Prostate gland (tissue), 2 donors: ENCODE data around the gene TLCD5. TPM values are rescaled to one million over a fixed set of nuclear protein-coding genes. Genes with fewer than 3 reads are reported as not detected.

Source experiments
- DNase-seq: peaks from one replicate; pipeline ENCODE4 v3.0.0-alpha.2; 2019; ENCODE audit warnings: low spot score
- H3K27ac ChIP-seq, 2 donors: fragments of 200-600 bp; sonication (generic); 2 replicates each; pipeline ENCODE4 v1.5.1; 2017 to 2019
- H3K27me3 ChIP-seq: fragments of 200-600 bp; sonication (generic); replicated peaks from 2 replicates; pipeline ENCODE4 v1.5.1; 2019; ENCODE audit not compliant: insufficient read depth
- H3K36me3 ChIP-seq, 2 donors: fragments of 200-600 bp; sonication (generic); 1 replicate in 1 of 2; 2 replicates in 1 of 2; pipeline versions ENCODE4 v1.5.1 to v1.8.1; 2017 to 2019
- H3K4me1 ChIP-seq: fragments of 200-600 bp; sonication (generic); replicated peaks from 2 replicates; pipeline ENCODE4 v1.5.1; 2019
- H3K4me3 ChIP-seq, 2 donors: fragments of 200-600 bp; sonication (generic); 2 replicates each; pipeline ENCODE4 v1.5.1; 2017 to 2019
- H3K9me3 ChIP-seq: fragments of 200-600 bp; sonication (generic); 2 replicates; pipeline ENCODE4 v1.5.1; 2017
- CTCF ChIP-seq, 4 experiments: fragments of 200-600 bp in 2 of 4; fragments of 450-650 bp in 2 of 4; sonication (generic) in 2 of 4; IDR thresholded peaks; 1 replicate in 3 of 4; 2 replicates in 1 of 4; pipeline ENCODE4 v1.5.1; 2016 to 2019; ENCODE audit warnings: antibody characterized with exemption in 4 of 4, mild to moderate bottlenecking in 2 of 4, moderate library complexity in 2 of 4
- POLR2A ChIP-seq: fragments of 450-650 bp; IDR thresholded peaks from one replicate; pipeline ENCODE4 v1.6.1; 2016; ENCODE audit warnings: antibody characterized with exemption, mild to moderate bottlenecking
- POLR2AphosphoS5 ChIP-seq: sonication (generic); formaldehyde crosslinking; IDR thresholded peaks from one replicate; pipeline ENCODE4 v1.6.1; 2017; ENCODE audit warnings: antibody characterized with exemption
- WGBS: methylation state at CpG from one replicate; pipeline ENCODE4 v1.1.5; 2018; 5-methylcytosine and 5-hydroxymethylcytosine counted together
- intact Hi-C: fragments of 100-400 bp; cut with DNase I; formaldehyde crosslinking; loops from one replicate; pipeline ENCODE4 v1.14.2; 2022
- total RNA-seq, 2 donors: library from RNA; depleted of rRNA; stranded (reverse); fragments of >200 nt; gene quantifications; one replicate each; pipeline ENCODE4 v1.1.0, GENCODE V29; 2016

TLCD5 gene
- total RNA-seq, 2 donors from 2014 or later = 7.8 to 10.6 TPM

DNA sequence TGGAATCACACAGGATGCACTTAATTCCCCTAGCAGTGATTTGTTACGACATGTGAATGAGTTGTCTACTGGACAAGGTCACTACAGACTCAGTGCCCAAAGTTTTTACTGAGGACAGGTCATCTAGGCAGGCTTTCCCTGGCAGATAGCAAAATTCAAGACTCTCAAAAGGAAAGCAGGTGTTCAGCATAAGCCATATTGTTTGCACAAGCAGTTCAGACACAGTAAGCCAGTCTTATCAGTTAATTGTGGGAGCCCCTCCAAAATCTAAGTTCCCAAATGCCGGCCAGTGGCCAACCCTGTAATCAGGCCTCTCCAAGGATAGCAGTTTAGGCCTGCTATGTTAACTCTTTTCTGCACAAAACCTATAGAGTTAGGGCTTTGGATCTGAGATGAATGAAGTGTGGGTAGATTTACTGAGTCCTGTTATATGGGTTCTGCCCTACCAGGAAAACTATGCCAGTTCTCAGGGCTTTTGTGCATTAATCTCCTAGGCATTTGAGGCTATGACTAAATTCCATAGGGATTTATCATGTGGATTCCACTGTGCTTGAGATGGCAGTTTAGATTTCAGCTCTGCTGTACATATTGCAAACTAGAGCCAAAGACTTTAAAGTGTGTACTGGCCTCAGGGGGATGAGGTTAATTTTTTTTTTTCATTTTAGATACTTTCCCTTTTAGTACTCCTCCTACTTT is 6.3 kb downstream of the TLCD5 start:
- DNase-seq = no peak
- H3K9me3 ChIP-seq = no peaks in the 10 kb centered on the region
- no peak overlapping the region for H3K27ac ChIP-seq
- 45% methylated on average over 2 of the region's 2 CpGs for WGBS
- intact Hi-C loops = loop anchor here (10.0 kb wide), 3 partner anchors 73 to 353 kb away; no protein-coding TSS in a partner anchor
- H3K4me1 ChIP-seq = no peaks in the 10 kb centered on the region
- H3K4me3 ChIP-seq = no peak overlapping the region
- H3K27me3 ChIP-seq = no peaks in the 10 kb centered on the region
- H3K36me3 ChIP-seq = no peaks in the 10 kb centered on the region
- no peak for TF ChIP-seq CTCF (IDR thresholded peaks at IDR 0.05)
- TF ChIP-seq POLR2AphosphoS5 = no peak
- no peak for TF ChIP-seq POLR2A

- 81% methylated on average over 5 of the region's 5 CpGs for WGBS
- Histone ChIP-seq H3K9me3 (no peaks in the 10 kb centered on the region), H3K27me3 (no peaks in the 10 kb centered on the region), H3K36me3 (no peaks in the 10 kb centered on the region), H3K27ac (peak overlapping the region; percentile 12 to 20), H3K4me3 (no peak overlapping the region), H3K4me1 (no peaks in the 10 kb centered on the region)
- DNase-seq = no peak
- TF ChIP-seq POLR2AphosphoS5 = no peak
- no peak for TF ChIP-seq CTCF (IDR thresholded peaks at IDR 0.05)
- TF ChIP-seq POLR2A = no peak
- intact Hi-C loops = loop anchor here (10.0 kb wide), 3 partner anchors 72 to 352 kb away; no protein-coding TSS in a partner anchor
These were observed 8.0 kb downstream of the TLCD5 start for GRCh38 chr11:120332822-120333716.

DNA sequence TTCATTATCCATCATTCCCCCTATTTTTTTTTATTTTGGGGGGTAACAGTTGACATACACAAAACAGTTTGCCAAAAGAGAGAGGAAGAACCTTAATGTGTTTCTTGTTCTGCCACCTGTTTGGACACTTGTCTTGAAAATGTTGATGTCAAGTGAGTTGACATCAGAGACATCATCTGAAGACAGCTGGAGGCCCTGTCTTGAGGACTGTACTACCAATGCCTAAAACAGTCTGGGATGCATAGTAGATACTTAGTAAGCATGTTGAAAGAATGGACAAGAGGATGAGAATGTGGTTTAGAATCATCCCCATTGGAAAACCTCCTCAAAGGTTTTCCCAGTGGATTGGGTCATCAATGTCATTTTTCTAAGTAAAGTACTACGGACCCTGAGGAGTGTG is 8.7 kb downstream of the TLCD5 start:
- Histone ChIP-seq H3K9me3 (no peaks in the 10 kb centered on the region), H3K36me3 (no peaks in the 10 kb centered on the region), H3K27me3 (no peaks in the 10 kb centered on the region), H3K4me3 (no peak overlapping the region), H3K27ac (peak overlapping the region; percentile 12 to 20), H3K4me1 (no peaks in the 10 kb centered on the region)
- no peak for DNase-seq
- WGBS = 84% methylated on average over 1 of the region's 1 CpG
- intact Hi-C loops = loop anchor here (10.0 kb wide), 3 partner anchors 71 to 351 kb away; no protein-coding TSS in a partner anchor
- TF ChIP-seq POLR2A (no peak), CTCF (IDR thresholded peaks at IDR 0.05) (no peak), POLR2AphosphoS5 (no peak)

DNA sequence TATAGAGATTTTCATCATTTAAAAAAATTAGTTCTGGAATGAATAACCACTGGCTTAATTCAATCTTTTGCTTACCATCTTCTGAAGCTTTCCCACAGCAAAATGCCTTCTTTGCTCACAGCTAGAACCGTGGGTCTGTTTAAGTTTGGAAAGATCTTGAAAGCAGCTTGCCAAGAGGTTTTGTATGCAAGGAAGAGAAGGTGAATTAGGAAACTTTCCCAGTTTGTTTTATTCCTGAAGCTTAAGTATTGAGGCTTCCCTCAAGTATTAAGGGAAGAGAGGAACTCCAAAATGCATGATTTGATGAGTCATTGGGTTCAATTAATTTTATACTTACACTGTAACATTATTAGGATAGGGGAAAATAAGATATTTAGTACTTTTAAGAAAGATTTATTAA is 9.2 kb downstream of the TLCD5 start:
- 23% methylated on average over 1 of the region's 1 CpG for WGBS
- Histone ChIP-seq H3K4me1 (no peaks in the 10 kb centered on the region), H3K9me3 (no peaks in the 10 kb centered on the region), H3K36me3 (no peaks in the 10 kb centered on the region), H3K27me3 (no peaks in the 10 kb centered on the region), H3K4me3 (no peak overlapping the region), H3K27ac (no peak overlapping the region)
- TF ChIP-seq CTCF (IDR thresholded peaks at IDR 0.05) = no peak
- TF ChIP-seq POLR2AphosphoS5 = no peak
- TF ChIP-seq POLR2A = no peak
- DNase-seq = no peak
- intact Hi-C loops = loop anchor here (10.0 kb wide), 3 partner anchors 70 to 350 kb away; no protein-coding TSS in a partner anchor
